CD8-positive, alpha-beta memory T cell (primary cell): ENCODE results near the gene EMX2. TPM values are rescaled to one million over a fixed set of nuclear protein-coding genes. Genes with fewer than 3 reads are reported as not detected.

Experiments
- CTCF ChIA-PET: fragments of 350-600 bp; sonication (Branson Sonifier 250); formaldehyde crosslinking; loops from one replicate; lab custom pipeline; 2021; ENCODE audit warnings: antibody characterized with exemption; lab: Charles Lee
- POLR2A ChIA-PET: fragments of 350-600 bp; sonication (Branson Sonifier 250); formaldehyde crosslinking; loops from one replicate; lab custom pipeline; 2021; ENCODE audit warnings: antibody characterized with exemption; lab: Charles Lee
- DNase-seq, 5 donors: peaks; one replicate each; pipeline versions ENCODE4 v3.0.0 to v3.0.0-alpha.2; 2020 to 2022; ENCODE audit warnings: mixed read lengths in 1 of 5
- H3K27ac ChIP-seq: one replicate; pipeline ENCODE4 v1.7.0; 2013; ENCODE audit warnings: low read depth, mild to moderate bottlenecking, low read length, moderate library complexity
- H3K27me3 ChIP-seq: 2 replicates; pipeline ENCODE4 v1.7.0; 2013; ENCODE audit warnings: low read length, mild to moderate bottlenecking; ENCODE audit not compliant: insufficient read depth, poor library complexity, severe bottlenecking
- H3K36me3 ChIP-seq: 2 replicates; pipeline ENCODE4 v1.7.0; 2013; ENCODE audit warnings: mild to moderate bottlenecking, low read length, moderate library complexity; ENCODE audit not compliant: insufficient read depth
- H3K4me1 ChIP-seq: 2 replicates; pipeline ENCODE4 v1.7.0; 2013; ENCODE audit warnings: mild to moderate bottlenecking, low read length, moderate library complexity; ENCODE audit not compliant: insufficient read depth
- H3K4me3 ChIP-seq: 2 replicates; pipeline ENCODE4 v1.7.0; 2013; ENCODE audit warnings: mild to moderate bottlenecking, low read length
- H3K9me3 ChIP-seq: 2 replicates; pipeline ENCODE4 v1.7.0; 2013; ENCODE audit warnings: mild to moderate bottlenecking, low read length
- H3K27ac Mint-ChIP-seq, 8 donors: one replicate each; pipeline ENCODE4 v1.8.0; 2020 to 2021; ENCODE audit warnings: mixed read lengths in 8 of 8, mild to moderate bottlenecking in 6 of 8, inconsistent platforms in 3 of 8, moderate library complexity in 3 of 8
- H3K27me3 Mint-ChIP-seq, 2 donors: one replicate each; pipeline ENCODE4 v1.8.0; 2020 to 2021; ENCODE audit warnings: mixed read lengths in 2 of 2, mild to moderate bottlenecking in 1 of 2, moderate library complexity in 1 of 2
- H3K36me3 Mint-ChIP-seq, 3 donors: one replicate each; pipeline ENCODE4 v1.8.0; 2020 to 2021; ENCODE audit warnings: mixed read lengths in 3 of 3, inconsistent platforms in 1 of 3, mild to moderate bottlenecking in 1 of 3
- H3K4me1 Mint-ChIP-seq, 3 donors: one replicate each; pipeline ENCODE4 v1.8.0; 2020 to 2021; ENCODE audit warnings: mixed read lengths in 3 of 3, inconsistent platforms in 1 of 3, mild to moderate bottlenecking in 1 of 3
- H3K4me3 Mint-ChIP-seq, 7 donors: one replicate each; pipeline ENCODE4 v1.8.0; 2020 to 2021; ENCODE audit warnings: mixed read lengths in 7 of 7, mild to moderate bottlenecking in 6 of 7, moderate library complexity in 4 of 7, inconsistent platforms in 2 of 7
- H3K9me3 Mint-ChIP-seq, 5 donors: one replicate each; pipeline ENCODE4 v1.8.0; 2020 to 2022; ENCODE audit warnings: mixed read lengths in 5 of 5, mild to moderate bottlenecking in 3 of 5, moderate library complexity in 2 of 5, inconsistent platforms in 1 of 5
- polyA plus RNA-seq: library from polyadenylated mRNA; unstranded; fragments of 300-500 nt; fragmentation: Illumina TruSeq; gene quantifications from one replicate; pipeline ENCODE4 v1.2.3, GENCODE V29; 2021
- total RNA-seq, 2 experiments: library from RNA; stranded (reverse); gene quantifications; one replicate each; pipeline ENCODE4 v1.2.3, GENCODE V29; 2021

EMX2 gene
- total and polyA plus RNA-seq, 3 experiments from 2014 or later = not detected

GRCh38 chr10:117516681-117517080, 25.9 kb upstream of the EMX2 start:
- Mint-ChIP-seq H3K4me3 (no peak overlapping the region), H3K9me3 (peaks cover 0 to 2% (median 0%) of the 10 kb centered on the region in 5 donors), H3K4me1 (no peaks in the 10 kb centered on the region), H3K27me3 (peaks cover 14 to 58% of the 10 kb centered on the region in 2 donors), H3K36me3 (no peaks in the 10 kb centered on the region), H3K27ac (no peak overlapping the region)
- H3K4me3 ChIP-seq = no peak overlapping the region
- H3K36me3 ChIP-seq = no peaks in the 10 kb centered on the region
- no peaks in the 10 kb centered on the region for H3K27me3 ChIP-seq
- no peak overlapping the region for H3K27ac ChIP-seq
- CTCF ChIA-PET = no interaction called here
- DNase-seq = no peak
- POLR2A ChIA-PET = no interaction called here
- no peaks in the 10 kb centered on the region for H3K9me3 ChIP-seq
- no peaks in the 10 kb centered on the region for H3K4me1 ChIP-seq

- Mint-ChIP-seq H3K9me3 (peaks cover 0 to 2% (median 0%) of the 10 kb centered on the region in 5 donors), H3K27ac (no peak overlapping the region), H3K27me3 (peaks cover 14 to 59% of the 10 kb centered on the region in 2 donors), H3K4me1 (no peaks in the 10 kb centered on the region), H3K4me3 (no peak overlapping the region), H3K36me3 (no peaks in the 10 kb centered on the region)
- no peaks in the 10 kb centered on the region for H3K36me3 ChIP-seq
- H3K27ac ChIP-seq = no peak overlapping the region
- H3K4me1 ChIP-seq = no peaks in the 10 kb centered on the region
- H3K27me3 ChIP-seq = no peaks in the 10 kb centered on the region
- ChIA-PET CTCF (no interaction called here), POLR2A (no interaction called here)
- no peaks in the 10 kb centered on the region for H3K9me3 ChIP-seq
- no peak overlapping the region for H3K4me3 ChIP-seq
- DNase-seq = no peak
These were observed 24.3 kb upstream of the EMX2 start for GRCh38 chr10:117518246-117518645.

- CTCF ChIA-PET = no interaction called here
- no peaks in the 10 kb centered on the region for H3K4me1 Mint-ChIP-seq
- no peak for DNase-seq
- no peak overlapping the region for H3K4me3 Mint-ChIP-seq
- no peaks in the 10 kb centered on the region for H3K36me3 Mint-ChIP-seq
- H3K27me3 Mint-ChIP-seq = peaks cover 14 to 65% of the 10 kb centered on the region in 2 donors
- Histone ChIP-seq H3K9me3 (no peaks in the 10 kb centered on the region), H3K27me3 (no peaks in the 10 kb centered on the region), H3K36me3 (no peaks in the 10 kb centered on the region), H3K4me1 (no peaks in the 10 kb centered on the region), H3K27ac (no peak overlapping the region), H3K4me3 (no peak overlapping the region)
- H3K9me3 Mint-ChIP-seq = peaks cover 0 to 2% (median 0%) of the 10 kb centered on the region in 5 donors
- POLR2A ChIA-PET = no interaction called here
- H3K27ac Mint-ChIP-seq = peak overlapping the region in 1 of 8 donors; percentile 11
These were observed 23.3 kb upstream of the EMX2 start for GRCh38 chr10:117519286-117519685.

GRCh38 chr10:117519879-117520278, 22.7 kb upstream of the EMX2 start:
- Histone ChIP-seq H3K36me3 (no peaks in the 10 kb centered on the region), H3K27ac (no peak overlapping the region), H3K9me3 (no peaks in the 10 kb centered on the region), H3K4me1 (no peaks in the 10 kb centered on the region), H3K27me3 (no peaks in the 10 kb centered on the region), H3K4me3 (no peak overlapping the region)
- POLR2A ChIA-PET = no interaction called here
- H3K27me3 Mint-ChIP-seq = peaks cover 14 to 65% of the 10 kb centered on the region in 2 donors
- CTCF ChIA-PET = no interaction called here
- H3K4me3 Mint-ChIP-seq = no peak overlapping the region
- no peaks in the 10 kb centered on the region for H3K4me1 Mint-ChIP-seq
- no peaks in the 10 kb centered on the region for H3K36me3 Mint-ChIP-seq
- peaks cover 0 to 2% (median 0%) of the 10 kb centered on the region in 5 donors for H3K9me3 Mint-ChIP-seq
- no peak overlapping the region for H3K27ac Mint-ChIP-seq
- no peak for DNase-seq

- CTCF ChIA-PET = no interaction called here
- H3K4me3 ChIP-seq = no peak overlapping the region
- Mint-ChIP-seq H3K4me1 (peaks cover 0 to 5% (median 0%) of the 10 kb centered on the region in 3 donors), H3K27ac (no peak overlapping the region), H3K36me3 (no peaks in the 10 kb centered on the region), H3K4me3 (no peak overlapping the region), H3K9me3 (no peaks in the 10 kb centered on the region), H3K27me3 (peaks cover 36 to 64% of the 10 kb centered on the region in 2 donors)
- H3K9me3 ChIP-seq = no peaks in the 10 kb centered on the region
- no peaks in the 10 kb centered on the region for H3K4me1 ChIP-seq
- H3K27ac ChIP-seq = no peak overlapping the region
- no peak for DNase-seq
- no peaks in the 10 kb centered on the region for H3K36me3 ChIP-seq
- POLR2A ChIA-PET = no interaction called here
- peaks cover 14% of the 10 kb centered on the region for H3K27me3 ChIP-seq
These were observed 11.8 kb upstream of the EMX2 start for GRCh38 chr10:117530791-117531190.

GRCh38 chr10:117531371-117532002, 11.1 kb upstream of the EMX2 start:
- Histone ChIP-seq H3K4me1 (no peaks in the 10 kb centered on the region), H3K27me3 (peaks cover 14% of the 10 kb centered on the region), H3K36me3 (no peaks in the 10 kb centered on the region), H3K27ac (no peak overlapping the region), H3K4me3 (no peak overlapping the region), H3K9me3 (no peaks in the 10 kb centered on the region)
- CTCF ChIA-PET = interaction anchor here (1.0 kb wide), 1 partner anchor 16 kb away, joined by 3 read pairs; no protein-coding TSS in a partner anchor
- Mint-ChIP-seq H3K36me3 (no peaks in the 10 kb centered on the region), H3K4me3 (no peak overlapping the region), H3K27ac (no peak overlapping the region), H3K27me3 (peaks cover 40 to 70% of the 10 kb centered on the region in 2 donors), H3K9me3 (no peaks in the 10 kb centered on the region), H3K4me1 (peaks cover 0 to 5% (median under 1%) of the 10 kb centered on the region in 3 donors)
- no peak for DNase-seq
- POLR2A ChIA-PET = no interaction called here

GRCh38 chr10:117532003-117532385, 10.6 kb upstream of the EMX2 start:
- H3K9me3 ChIP-seq = no peaks in the 10 kb centered on the region
- peaks cover 43 to 75% of the 10 kb centered on the region in 2 donors for H3K27me3 Mint-ChIP-seq
- H3K9me3 Mint-ChIP-seq = no peaks in the 10 kb centered on the region
- no peaks in the 10 kb centered on the region for H3K4me1 ChIP-seq
- no peak overlapping the region for H3K27ac ChIP-seq
- H3K27ac Mint-ChIP-seq = peak overlapping the region in 1 of 8 donors; percentile 20
- DNase-seq = no peak
- POLR2A ChIA-PET = no interaction called here
- H3K4me3 Mint-ChIP-seq = no peak overlapping the region
- no peak overlapping the region for H3K4me3 ChIP-seq
- no peaks in the 10 kb centered on the region for H3K36me3 Mint-ChIP-seq
- H3K27me3 ChIP-seq = peaks cover 14% of the 10 kb centered on the region
- CTCF ChIA-PET = interaction anchor here (1.0 kb wide), 1 partner anchor 16 kb away, joined by 3 read pairs; no protein-coding TSS in a partner anchor
- H3K36me3 ChIP-seq = no peaks in the 10 kb centered on the region
- H3K4me1 Mint-ChIP-seq = peaks cover 0 to 5% (median 2%) of the 10 kb centered on the region in 3 donors

GRCh38 chr10:117532451-117533107, 10.0 kb upstream of the EMX2 start:
- Mint-ChIP-seq H3K4me1 (peaks cover 0 to 5% (median 2%) of the 10 kb centered on the region in 3 donors), H3K27ac (no peak overlapping the region), H3K27me3 (peaks cover 43 to 75% of the 10 kb centered on the region in 2 donors), H3K4me3 (no peak overlapping the region), H3K9me3 (no peaks in the 10 kb centered on the region), H3K36me3 (no peaks in the 10 kb centered on the region)
- no peak for DNase-seq
- ChIA-PET POLR2A (no interaction called here), CTCF (interaction anchor here (1.0 kb wide), 2 partner anchors 17 to 36 kb away, joined by 3 to 4 read pairs; no protein-coding TSS in a partner anchor)
- Histone ChIP-seq H3K4me3 (no peak overlapping the region), H3K9me3 (no peaks in the 10 kb centered on the region), H3K27ac (no peak overlapping the region), H3K27me3 (peaks cover 14% of the 10 kb centered on the region), H3K4me1 (no peaks in the 10 kb centered on the region), H3K36me3 (no peaks in the 10 kb centered on the region)
